Stimulated activated CD4-positive, alpha-beta T cell treated with anti-CD3 and anti-CD28 coated beads, Interleukin-4, amount 100 ng/mL, for 48 hours (primary cell): Measurements from ENCODE around the gene JUND.

ENCODE experiments used
- DNase-seq, 2 donors: peaks; one replicate each; pipeline ENCODE4 v3.0.0-alpha.2; 2020; ENCODE audit warnings: low read depth in 2 of 2

JUND gene

DNA sequence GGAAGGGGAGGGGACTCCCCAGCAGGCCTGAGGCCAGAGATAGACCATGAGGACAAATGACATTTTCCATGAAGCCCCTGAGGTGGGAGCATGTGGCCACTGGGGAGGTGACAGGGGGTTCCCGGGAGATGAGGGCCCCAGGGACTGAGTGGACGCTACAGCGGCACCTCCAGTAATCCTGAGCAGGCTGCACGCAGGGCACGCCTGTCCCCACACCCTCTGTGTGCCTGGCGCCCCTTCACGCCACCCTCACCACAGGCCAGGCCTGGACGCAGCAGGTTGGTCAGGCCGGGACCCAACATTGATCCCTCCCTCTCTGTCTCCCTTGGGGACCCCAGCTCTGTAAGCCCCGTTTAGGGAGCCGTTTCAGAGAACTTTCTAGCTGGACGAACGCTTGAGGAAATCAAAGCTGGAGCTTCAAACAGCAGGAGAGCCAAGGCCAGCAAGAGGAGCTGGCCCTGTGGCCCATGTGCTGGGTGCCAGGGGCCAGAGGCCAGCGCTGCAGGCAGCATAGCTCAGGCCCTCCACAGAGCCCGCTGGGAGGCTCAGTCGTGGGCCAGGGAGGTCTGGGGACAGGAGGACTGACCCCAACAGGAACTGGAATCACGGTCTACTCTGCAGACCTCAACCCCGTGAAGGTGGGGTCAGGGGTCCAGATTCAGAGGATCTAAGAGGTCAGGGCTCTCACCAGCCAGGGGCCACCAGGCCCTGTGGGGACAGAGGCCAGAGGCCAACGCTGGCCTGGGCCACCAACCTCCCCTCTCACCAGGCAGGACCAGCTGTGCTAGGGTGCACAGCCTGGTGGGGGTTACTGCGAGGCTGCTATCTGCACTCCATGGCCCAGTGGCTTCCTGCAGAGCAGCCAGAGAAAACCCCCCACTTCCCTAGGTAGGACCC is 26.9 kb upstream of the JUND start:
- DNase-seq, result no peak

DNA sequence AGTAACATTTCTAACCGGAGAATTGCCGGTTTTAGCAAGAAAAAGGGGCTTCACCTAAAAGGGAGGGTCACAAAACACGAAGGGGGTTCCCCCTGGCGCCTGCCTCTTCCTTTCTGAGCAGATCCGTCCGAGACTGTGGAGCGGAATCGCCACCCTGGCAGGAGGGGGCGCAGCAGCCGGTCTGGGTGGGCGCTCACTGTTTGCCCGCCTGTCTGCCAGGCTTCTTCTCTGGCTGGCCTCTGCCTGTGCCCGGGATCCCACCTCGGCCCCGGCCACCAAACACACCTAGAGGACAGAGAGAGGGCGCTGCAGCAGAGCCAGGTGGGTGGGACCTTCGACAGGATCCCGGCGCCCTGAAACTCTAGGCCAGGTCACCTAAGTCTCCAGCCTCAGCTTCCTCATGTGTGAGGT is 25.9 kb upstream of the JUND start:
- no peak for DNase-seq

DNA sequence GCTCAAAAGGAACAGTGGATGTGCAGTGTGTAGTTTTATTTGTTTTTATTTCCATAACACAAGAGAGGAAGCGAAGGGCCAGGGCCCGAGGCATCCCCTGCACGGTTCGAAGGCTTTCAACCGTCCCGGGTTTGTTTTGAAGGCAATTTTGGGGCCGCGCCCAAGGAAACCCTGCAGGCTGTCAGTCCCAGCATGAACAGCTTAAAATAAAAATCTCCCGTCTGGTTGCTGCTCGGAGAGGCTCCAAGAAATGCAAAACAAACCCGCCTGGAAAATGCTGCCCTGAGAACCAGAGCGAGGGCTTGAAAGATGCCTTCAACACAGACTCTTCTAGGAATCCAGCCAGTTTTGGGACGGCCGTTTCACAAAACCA is 25.5 kb upstream of the JUND start:
- DNase-seq, result no peak

DNA sequence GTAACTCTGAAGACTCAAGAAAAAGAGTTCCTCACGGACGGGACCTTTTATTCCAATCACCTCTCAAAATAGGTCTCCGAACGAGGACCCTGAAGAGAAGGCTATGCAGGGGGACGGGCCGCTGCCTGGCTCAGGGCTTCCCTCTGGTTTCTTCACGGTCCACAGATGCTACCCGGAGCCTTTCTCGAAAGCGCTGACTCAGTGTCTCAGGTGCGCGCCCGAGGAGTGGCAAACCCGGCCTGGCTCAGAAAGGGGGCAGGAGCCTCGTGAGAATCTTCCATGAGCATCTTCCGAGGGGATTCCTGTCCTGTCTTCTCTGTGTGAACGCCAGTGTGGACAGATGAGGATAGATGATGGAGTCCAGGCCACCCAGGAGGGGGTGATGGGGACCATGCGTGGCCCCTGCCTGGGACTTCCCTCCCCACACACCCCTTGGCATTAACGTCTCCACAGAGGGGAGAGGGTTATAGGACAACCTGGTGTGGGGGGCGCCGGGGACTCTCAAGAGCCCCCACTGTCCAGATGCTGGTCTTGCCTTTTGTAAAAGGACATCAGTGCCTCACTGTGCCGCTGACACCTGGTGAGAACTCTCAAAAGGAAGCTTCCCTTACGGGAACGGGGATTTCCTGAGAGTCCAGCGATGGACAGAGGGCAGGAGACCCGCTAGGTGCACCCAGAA is 24.9 kb upstream of the JUND start:
- no peak for DNase-seq

DNA sequence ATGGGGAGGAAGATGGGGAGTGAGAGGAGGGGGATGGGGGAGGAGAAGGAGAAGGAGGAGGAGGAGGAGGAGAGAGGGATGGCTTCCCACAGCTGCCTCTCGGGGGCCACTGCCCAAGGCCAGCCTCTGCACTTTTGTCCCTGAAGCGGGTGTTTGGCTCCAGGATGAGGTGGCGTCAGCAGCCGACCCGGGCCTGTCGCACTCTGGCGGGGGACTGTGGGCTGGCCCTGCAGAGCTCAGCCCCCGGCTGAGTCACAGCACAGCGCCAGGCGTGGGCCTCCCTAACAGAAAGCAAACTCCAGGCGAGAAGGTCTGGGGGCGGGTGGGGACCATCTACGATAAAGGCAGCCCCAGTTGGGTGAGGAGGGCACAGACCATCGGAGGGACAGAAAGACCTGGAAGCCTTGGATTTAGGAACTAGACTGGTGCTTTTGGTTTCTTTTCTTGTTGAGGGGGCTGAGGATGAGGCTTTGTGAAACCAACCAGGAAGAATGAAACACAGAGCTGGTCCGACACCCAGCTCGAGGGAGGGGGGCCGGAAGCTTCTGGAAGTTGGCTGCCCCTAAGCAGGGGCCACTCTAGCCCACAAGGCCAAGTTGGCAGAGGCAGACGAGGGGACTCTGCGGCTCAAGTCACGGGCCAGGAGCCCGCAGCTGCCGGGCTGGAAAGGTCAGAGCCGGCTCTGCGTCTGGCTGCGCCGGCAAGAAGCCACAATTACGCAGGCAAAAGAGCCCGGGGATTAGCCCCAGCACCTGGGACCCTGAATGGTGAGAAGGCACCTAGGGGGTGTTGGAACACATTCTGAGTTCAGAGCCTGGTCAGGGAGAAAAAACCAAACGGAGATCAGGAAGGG is 23.3 kb upstream of the JUND start:
- DNase-seq, result peak; percentile 73 to 82

DNA sequence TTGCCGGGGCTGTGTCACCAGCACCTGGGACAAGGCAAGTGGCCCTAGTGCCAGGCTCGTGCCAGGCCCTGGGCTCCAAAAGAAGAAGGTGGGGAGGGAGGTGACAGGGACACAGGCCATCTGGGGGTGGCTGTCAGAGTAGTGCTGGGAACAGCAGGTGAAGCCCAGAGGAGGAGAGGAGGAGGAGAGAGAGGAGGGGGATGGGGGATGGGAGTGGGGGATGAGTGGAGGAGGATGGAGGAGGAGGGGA is 22.7 kb upstream of the JUND start:
- DNase-seq, result no peak

DNA sequence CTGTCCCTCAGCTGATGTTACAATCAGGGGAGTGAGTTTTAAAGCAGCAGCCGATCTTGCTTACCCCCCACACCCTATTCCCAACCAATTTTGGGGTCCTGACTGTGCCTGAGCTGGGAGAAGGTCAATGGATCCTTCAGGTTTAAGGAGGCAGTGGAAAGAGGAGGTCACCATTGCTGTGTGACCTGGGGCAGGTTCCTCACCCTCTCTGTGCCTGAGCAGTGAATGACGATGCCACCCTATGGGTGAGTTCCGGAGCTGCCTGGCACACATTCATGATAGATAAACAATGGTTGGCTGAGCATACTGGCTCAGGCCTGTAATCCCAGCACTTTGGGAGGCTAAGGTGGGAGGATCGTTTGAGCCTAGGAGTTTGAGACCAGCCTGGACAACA is 20.3 kb upstream of the JUND start:
- no peak for DNase-seq

DNA sequence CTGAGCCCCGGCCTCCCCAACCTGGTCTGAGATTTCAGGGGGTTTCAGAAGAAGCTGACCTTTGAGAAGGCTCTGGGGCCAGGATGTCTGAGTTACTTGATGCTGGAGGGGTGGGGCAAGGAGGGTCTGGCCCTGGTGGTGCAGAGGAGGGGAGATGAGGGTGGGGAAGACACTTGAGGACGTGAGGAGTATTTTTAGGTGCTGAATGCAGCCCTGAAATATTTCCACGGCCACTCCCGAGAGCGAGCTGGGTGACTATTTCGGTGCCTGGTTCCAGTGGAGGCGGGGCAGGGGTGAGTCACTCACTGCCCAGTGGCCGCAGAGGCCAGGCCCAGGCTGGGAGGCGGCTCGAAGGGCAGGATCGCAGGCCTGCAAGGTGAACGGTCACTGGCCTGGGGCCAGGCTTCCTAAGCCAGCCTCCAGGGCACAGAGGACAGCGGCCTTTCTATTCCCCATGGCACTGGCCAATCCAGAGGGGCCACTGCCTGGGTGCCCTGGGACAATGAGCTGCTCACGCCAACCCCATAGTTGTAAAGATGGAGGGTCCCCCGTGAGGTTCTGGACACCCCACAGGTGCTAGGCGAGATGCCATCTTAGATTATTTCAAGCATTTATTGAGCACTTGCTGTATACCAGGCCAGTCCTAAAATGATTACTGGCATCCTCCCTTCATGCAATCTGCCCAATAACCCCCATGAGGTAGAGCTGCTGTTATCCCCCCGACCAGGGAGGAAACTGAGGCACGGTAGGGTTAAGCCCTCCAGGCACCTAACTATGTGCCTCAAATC is 19.7 kb upstream of the JUND start:
- DNase-seq, result no peak

DNA sequence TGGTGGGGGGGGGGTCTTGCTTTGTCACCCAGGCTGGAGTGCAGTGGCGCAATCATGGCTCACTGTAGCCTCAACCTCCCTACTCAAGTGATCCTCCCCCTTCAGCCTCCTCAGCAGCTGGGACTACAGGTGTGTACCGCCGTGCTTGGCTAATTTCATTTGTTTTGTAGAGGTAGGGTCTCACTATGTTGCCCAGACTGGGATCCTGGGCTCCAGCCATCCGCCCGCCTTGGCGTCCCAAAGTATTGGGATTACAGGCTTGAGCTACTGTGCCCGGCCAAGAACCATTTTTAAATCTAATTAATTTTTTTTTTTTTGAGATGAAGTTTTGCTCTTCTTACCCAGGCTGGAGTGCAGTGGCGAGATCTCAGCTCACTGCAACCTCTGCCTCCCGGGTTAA is 18.2 kb upstream of the JUND start:
- DNase-seq, result no peak

DNA sequence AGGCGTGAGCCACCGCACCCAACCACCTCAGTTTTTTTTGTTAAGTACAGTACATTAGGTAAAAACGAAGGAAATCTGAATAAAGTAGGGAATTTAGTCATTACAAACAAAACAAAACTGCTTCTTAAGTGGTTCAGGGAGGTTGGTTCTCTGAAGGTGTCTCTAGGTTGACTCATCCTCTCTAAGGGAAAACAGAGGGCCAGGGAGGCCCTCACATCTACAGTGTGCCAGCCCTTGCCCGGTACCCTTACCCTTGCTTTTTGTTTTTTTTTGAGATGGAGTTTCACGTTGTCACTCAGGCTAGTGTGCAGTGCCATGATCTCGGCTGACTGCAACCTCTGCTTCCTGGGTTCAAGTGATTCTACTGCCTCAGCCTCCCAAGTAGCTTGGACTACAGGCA is 17.2 kb upstream of the JUND start:
- DNase-seq, result no peak

DNA sequence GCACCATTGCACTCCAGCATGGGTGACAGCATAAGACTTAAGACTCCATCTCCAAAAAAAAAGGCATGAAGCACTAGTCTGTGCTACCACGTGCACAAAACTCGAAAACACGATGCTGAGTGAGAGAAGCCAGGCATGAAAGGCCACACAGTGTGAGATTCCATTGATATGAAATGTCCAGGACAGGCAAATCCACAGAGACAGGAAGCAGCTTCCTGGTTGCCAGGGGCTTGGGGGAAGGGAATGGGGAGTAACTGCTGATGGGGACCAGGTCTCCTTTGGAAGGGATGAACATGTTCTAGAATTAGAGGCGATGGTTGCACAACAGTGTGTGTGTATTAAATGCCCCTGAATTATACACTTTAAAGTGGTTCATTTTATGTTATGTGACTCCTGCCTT is 15.9 kb upstream of the JUND start:
- no peak for DNase-seq

DNA sequence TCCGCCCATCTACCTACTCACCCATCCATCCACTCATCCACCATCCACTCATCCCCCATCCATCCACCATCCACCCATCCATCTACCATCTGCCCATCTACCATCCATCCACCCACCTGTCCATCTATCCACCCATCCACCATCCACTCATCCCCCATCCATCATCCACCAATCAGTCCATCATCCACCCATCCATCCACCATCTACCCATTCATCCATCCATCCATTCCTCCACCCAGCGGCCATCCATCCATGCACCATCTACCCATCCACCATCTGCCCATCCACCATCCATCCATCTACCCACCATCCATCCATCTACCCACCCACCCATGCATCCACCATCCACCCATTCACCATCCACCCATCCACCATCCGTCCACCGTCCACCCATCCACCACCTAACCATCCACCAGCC is 13.6 kb upstream of the JUND start:
- DNase-seq, result no peak

DNA sequence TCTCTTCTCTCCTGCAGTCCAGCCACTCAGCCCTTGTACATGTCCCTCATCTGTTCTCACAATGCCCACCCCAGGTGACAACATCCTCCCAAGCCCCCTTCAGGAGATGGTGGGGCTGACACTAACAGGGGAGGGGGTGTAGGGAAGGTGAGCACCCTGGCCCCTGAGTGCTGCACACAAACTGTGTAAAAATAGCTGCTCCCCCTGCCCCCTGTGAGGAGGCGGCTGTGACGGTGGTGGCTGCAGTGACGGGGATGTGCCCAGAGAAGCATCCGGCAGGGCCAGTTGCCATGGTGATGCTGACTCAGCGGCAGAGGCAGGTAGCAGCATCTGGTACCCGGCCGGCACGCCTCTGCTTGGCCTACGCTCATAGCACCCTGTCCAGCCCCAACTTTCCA is 13.0 kb upstream of the JUND start:
- peak; percentile 89 to 90 for DNase-seq

DNA sequence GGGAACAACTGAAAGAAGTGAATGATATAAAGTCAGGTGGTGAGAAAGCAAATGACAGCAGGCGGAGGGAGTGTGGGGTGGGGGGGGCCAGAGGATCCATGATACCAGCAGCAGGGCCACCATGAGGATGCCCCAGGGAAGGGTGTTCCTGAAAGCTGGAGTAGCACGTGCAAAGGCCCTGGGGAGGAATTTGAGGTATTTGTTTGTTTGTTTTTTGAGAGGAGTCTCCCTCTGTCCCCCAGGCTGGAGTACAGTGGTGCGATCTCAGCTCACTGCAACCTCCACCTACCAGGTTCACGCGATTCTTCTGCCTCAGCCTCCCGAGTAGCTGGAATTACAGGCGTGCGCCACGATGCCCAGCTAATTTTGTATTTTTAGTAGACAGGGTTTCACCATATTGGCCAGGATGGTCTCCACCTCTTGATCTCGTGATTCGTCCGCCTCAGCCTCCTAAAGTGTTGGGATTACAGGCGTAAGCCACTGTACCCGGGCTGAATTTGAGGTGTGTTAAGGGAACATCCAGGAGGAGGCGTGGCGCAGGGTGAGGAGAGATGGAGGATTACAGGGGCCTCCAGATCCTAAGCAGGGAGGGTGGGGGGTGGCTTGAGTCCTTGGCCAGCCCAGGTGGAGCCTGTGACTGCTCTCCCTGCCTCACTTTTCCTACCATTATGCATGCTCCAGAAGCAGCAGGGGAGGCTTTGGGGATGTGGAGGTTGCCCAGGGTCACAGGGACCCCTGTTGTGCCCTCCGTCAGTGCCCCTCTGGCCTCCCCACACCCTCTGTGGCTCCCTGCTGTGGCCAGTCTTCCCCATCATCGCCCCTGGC is 12.4 kb upstream of the JUND start:
- no peak for DNase-seq

DNA sequence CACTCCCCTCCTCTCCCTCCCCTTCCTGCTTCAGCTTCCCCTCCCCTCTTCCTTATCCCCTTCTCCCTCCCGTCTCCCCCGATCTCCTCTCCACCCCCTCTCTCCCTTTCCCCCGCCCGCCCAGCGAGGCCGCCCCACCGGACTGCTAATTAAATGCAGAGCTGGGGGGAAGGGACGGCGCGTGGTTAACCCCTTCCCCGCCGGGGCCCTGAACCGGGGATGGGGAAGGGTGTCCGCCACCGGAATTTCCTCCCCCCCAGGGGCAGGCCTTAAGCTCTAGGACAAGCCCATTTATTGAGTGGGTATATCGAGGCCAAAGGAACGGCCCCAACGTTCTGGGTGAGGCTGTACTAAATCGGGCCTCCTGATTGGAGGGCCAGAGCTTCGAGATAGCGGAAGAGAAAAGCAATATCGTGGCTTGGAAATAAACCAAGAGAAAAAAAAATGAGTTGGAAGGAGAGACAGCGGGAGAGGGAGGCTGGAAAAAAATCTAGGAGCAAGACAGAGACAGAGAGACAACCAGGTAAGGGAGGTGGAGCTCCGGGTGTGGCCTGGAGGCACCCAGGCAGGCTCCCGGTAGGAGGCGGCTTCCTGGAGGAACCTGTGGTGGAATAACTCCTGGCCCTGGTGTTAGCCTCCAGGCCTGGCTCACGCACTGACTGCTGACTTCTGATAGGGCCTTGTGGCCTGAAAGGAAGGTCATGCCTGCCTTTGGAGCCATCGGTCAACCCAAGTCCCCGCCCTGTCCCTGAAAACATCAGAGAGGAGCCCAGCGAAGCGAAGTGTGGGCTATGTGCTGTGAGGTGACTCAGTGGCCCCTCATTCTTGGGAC is 11.6 kb upstream of the JUND start:
- peak; percentile 48 to 60 for DNase-seq

DNA sequence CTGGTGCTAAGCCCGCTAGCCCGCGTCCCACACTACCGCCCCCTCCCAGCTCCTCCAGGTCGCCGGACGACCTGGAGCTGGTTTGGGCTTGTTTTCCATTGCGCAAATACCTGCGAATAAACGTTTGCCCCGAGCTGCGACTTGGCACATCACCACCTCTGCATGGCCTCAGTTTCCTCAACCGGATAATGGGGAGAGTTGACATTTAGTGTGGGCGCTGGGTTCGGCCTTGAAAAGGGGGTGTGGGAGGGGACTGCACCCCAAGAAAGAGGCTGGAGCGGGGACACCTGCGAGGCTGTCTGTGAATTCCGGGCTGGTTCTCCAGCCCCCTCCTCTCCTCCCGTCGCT is 11.0 kb upstream of the JUND start:
- peak in 1 of 2 donors; percentile 25 for DNase-seq

DNA sequence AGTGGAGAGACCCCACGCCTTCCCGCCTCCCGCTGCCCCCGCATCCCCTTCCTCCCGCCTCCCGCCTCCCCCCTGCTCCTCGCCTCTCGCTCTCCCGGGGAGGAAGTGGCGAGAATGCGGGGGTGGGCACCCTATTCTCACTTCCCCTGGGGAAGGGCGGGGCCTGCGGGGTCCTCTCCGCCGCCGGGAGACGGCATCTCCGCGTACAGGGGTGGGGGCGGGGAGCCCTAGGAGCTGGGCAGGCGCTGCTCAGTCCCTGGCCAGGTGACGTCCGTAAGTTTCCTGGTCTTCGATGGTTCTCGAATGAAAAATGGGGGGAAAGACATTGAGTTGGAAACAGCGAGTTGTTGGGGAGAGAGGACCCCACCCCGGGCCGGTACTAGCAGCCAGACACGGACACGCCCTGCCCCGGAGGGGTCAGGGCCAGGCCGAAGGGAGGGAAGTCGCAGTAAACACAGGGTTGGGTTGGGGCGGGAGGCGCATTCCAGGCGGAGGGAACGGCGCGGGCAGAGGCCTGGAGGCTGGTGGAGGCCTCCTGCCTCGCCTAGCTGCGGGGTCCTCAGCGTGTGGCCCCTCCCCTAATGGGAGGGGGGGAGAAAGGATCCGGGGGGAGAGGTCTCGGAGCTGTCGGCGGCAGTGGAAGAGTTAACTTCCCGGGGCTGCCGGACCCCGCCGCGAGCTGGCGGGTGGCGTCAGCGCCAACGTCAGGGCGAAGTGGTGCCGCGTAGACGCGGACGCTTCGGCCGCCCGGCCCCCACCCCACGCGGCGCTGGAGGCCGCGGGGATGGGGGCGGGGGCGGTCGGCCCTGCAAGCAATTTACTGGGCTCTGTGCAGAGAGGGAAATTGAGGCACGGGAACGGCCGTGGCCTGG is 10.4 kb upstream of the JUND start:
- DNase-seq, result peak; percentile 82 to 89

DNA sequence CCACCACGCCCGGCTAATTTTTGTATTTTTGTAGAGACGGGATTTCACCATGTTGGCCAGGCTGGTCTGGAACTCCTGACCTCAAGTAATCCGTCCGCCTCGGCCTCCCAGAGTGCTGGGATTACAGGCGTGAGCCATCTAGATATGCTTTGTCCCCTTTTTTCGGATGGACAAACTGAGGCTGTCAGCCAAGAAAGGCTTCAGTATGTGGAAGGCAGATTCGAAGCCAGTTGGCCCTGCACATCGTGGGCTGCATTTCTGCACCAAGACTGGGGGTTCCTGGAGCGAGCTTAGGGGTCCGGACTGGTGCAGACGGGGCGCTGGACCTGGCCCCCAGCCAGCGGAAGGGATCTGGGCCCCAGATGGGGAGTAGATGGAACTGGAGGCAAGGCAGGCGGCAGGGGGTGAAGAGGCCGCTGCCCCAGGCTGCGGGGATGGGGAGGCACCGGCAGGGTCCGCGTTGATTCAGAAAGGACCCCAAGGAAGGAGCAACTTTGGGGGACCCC is 9.7 kb upstream of the JUND start:
- no peak for DNase-seq
